ENCODE results near the gene SLBP.

Gene SLBP

DNA sequence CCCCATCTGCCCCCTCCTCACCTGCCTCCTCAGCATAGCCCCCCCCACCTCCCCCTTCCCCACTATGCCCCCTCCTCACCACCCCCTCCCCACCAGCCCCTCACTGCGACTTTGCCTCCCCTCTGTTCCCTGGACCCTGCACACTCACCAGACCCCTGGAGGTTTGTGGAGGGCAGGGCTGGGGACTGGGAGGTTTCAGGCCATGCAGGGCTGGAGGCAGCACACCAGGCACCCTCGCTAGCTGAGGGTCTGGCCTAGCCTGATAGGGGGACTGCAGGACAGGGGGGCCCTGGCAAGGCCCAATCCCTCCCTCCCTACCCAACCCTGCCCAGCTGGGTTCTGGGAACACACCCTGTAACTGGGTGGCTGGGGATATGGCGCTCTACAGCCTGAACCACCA lies 37.3 kb upstream of the SLBP start:
- peaks cover 10 to 17% of the 10 kb centered on the region in 2 donors for H3K4me1 ChIP-seq (ENCODE audit: control insufficient read depth in 1 of 2, insufficient read depth in 2 of 2, low read length in 2 of 2)
- no peak overlapping the region for H3K4me3 ChIP-seq (ENCODE audit: low read depth in 1 of 2, low read length in 2 of 2)
- no peaks in the 10 kb centered on the region for H3K9me3 ChIP-seq (ENCODE audit: control insufficient read depth in 1 of 2, low read length in 2 of 2)
- peaks cover under 1 to 4% of the 10 kb centered on the region in 2 donors for H3K36me3 ChIP-seq (ENCODE audit: control insufficient read depth in 1 of 2, insufficient read depth in 2 of 2, low read length in 2 of 2)
- no peak overlapping the region for H3K27ac ChIP-seq (ENCODE audit: low read depth, low read length)
- no peak overlapping the region for H3K9ac ChIP-seq (ENCODE audit: low read depth in 1 of 2, low read length in 2 of 2)
- H3K27me3 ChIP-seq (ENCODE audit: control insufficient read depth in 1 of 2, insufficient read depth in 2 of 2, low read length in 2 of 2): no peaks in the 10 kb centered on the region

DNA sequence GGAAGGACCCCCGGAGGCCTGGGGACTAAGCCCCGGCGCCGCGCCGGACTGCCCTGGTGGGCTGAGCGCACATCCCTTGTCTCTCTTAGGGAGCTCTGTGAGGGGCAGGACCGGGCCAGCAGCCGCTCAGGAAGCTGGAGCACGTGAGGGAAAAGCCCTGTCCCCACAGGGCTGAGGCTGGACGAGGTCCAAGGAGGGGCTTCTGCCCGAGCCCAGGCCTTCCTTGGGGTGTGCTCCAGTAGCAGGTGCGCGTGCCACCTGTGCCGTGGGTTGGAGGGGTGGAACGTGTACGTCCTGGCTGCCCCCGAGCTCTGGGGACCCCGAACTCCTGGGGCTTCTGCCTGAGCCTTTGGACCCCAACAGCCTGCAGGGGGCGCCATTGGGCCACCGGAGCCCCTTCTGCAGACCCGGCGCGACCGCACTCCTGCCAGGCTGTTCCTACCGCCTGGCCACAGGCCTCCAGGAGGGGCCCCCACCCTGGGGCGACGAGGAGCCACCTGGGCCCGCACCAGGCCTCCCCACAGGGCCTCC lies 36.4 kb upstream of the SLBP start:
- Histone ChIP-seq H3K9ac (ENCODE audit: low read depth in 1 of 2, low read length in 2 of 2) (no peak overlapping the region), H3K4me3 (ENCODE audit: low read depth in 1 of 2, low read length in 2 of 2) (no peak overlapping the region), H3K27ac (ENCODE audit: low read depth, low read length) (no peak overlapping the region), H3K27me3 (ENCODE audit: control insufficient read depth in 1 of 2, insufficient read depth in 2 of 2, low read length in 2 of 2) (no peaks in the 10 kb centered on the region), H3K9me3 (ENCODE audit: control insufficient read depth in 1 of 2, low read length in 2 of 2) (no peaks in the 10 kb centered on the region), H3K36me3 (ENCODE audit: control insufficient read depth in 1 of 2, insufficient read depth in 2 of 2, low read length in 2 of 2) (peaks cover 7 to 9% of the 10 kb centered on the region in 2 donors), H3K4me1 (ENCODE audit: control insufficient read depth in 1 of 2, insufficient read depth in 2 of 2, low read length in 2 of 2) (peaks cover 10 to 17% of the 10 kb centered on the region in 2 donors)

DNA sequence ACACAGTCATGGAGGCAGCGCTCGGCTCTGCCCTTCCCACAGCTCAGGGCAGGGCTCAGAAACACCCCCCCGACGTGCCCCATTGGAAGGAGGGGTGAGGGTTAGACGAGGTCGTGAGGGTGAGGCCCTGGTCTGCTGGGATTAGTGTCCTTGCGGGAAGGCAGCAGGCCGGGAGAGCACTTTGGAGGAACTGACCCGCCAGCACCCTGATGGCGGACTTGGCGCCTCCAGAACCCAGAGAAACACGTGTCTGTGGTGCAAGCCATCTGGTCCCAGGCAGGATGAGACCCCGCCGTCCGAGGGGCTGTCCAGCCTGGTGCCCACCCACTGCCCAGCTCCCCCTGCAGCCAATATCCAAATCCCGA lies 35.5 kb upstream of the SLBP start:
- Histone ChIP-seq H3K4me3 (ENCODE audit: low read depth in 1 of 2, low read length in 2 of 2) (no peak overlapping the region), H3K9me3 (ENCODE audit: control insufficient read depth in 1 of 2, low read length in 2 of 2) (no peaks in the 10 kb centered on the region), H3K27me3 (ENCODE audit: control insufficient read depth in 1 of 2, insufficient read depth in 2 of 2, low read length in 2 of 2) (no peaks in the 10 kb centered on the region), H3K27ac (ENCODE audit: low read depth, low read length) (no peak overlapping the region), H3K9ac (ENCODE audit: low read depth in 1 of 2, low read length in 2 of 2) (no peak overlapping the region), H3K4me1 (ENCODE audit: control insufficient read depth in 1 of 2, insufficient read depth in 2 of 2, low read length in 2 of 2) (peaks cover 10 to 13% of the 10 kb centered on the region in 2 donors), H3K36me3 (ENCODE audit: control insufficient read depth in 1 of 2, insufficient read depth in 2 of 2, low read length in 2 of 2) (peaks cover 9 to 10% of the 10 kb centered on the region in 2 donors)

DNA sequence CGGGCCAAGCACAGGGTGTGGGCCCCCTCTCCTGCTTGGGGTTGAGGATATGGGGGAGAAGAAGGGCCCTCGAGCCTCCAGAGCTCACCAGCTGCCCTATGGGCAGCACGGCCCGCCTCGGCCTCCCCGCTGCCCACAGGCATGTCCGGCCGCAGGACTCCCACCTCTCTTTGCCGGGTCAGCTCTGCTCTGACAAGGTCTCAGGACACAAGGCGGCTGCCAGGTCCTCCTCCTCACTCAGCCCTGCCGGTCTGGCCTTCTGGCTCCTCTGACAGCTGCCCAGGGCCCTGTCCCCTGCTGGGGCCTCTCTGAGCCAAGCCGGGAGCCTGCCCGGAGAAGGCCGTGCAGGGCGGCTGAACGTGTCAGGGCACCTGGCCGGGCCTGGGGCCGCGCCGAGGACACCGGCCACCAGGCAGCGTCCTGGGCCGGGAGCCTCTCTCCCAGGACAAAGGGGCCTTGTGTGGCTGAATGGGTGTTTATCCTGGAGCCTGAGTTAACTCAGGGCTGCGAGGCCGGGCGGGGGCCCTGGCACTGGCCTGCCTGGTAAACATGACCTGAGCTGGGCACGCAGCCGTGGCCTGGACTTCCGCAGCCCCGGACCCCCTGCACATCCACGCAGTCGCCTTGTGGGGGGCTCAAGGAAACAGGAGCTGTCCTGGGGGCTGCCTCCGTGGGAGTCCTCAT lies 34.9 kb upstream of the SLBP start:
- Histone ChIP-seq H3K9me3 (ENCODE audit: control insufficient read depth in 1 of 2, low read length in 2 of 2) (no peaks in the 10 kb centered on the region), H3K9ac (ENCODE audit: low read depth in 1 of 2, low read length in 2 of 2) (no peak overlapping the region), H3K4me3 (ENCODE audit: low read depth in 1 of 2, low read length in 2 of 2) (no peak overlapping the region), H3K4me1 (ENCODE audit: control insufficient read depth in 1 of 2, insufficient read depth in 2 of 2, low read length in 2 of 2) (peaks cover 6 to 8% of the 10 kb centered on the region in 2 donors), H3K27ac (ENCODE audit: low read depth, low read length) (no peak overlapping the region), H3K27me3 (ENCODE audit: control insufficient read depth in 1 of 2, insufficient read depth in 2 of 2, low read length in 2 of 2) (no peaks in the 10 kb centered on the region), H3K36me3 (ENCODE audit: control insufficient read depth in 1 of 2, insufficient read depth in 2 of 2, low read length in 2 of 2) (peaks cover 9 to 12% of the 10 kb centered on the region in 2 donors)

DNA sequence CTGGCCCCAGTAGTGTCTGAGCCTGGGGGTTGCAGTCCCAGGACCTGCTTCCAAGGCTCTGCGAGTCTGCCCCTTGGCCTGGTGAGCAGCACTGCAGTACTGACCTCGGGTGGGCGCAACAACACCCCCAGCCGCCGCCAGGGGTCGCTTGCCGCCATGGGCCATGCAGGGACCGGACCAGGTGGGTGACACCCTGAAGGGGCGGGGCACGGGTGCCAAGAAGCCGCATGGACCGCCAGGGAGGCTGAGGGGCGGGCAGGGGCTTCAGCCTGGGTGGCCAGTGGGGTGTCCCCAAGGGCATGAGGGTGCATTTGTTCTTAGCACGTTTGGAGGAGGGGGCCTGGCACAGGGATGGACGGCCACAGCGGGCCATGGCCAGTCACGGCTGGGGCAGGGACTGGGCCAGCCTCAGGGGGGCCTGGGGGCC lies 34.2 kb upstream of the SLBP start:
- Histone ChIP-seq H3K4me1 (ENCODE audit: control insufficient read depth in 1 of 2, insufficient read depth in 2 of 2, low read length in 2 of 2) (peaks cover 3% of the 10 kb centered on the region in 2 donors), H3K9me3 (ENCODE audit: control insufficient read depth in 1 of 2, low read length in 2 of 2) (no peaks in the 10 kb centered on the region), H3K4me3 (ENCODE audit: low read depth in 1 of 2, low read length in 2 of 2) (no peak overlapping the region), H3K27ac (ENCODE audit: low read depth, low read length) (no peak overlapping the region), H3K9ac (ENCODE audit: low read depth in 1 of 2, low read length in 2 of 2) (no peak overlapping the region), H3K36me3 (ENCODE audit: control insufficient read depth in 1 of 2, insufficient read depth in 2 of 2, low read length in 2 of 2) (peaks cover 14 to 20% of the 10 kb centered on the region in 2 donors), H3K27me3 (ENCODE audit: control insufficient read depth in 1 of 2, insufficient read depth in 2 of 2, low read length in 2 of 2) (no peaks in the 10 kb centered on the region)

DNA sequence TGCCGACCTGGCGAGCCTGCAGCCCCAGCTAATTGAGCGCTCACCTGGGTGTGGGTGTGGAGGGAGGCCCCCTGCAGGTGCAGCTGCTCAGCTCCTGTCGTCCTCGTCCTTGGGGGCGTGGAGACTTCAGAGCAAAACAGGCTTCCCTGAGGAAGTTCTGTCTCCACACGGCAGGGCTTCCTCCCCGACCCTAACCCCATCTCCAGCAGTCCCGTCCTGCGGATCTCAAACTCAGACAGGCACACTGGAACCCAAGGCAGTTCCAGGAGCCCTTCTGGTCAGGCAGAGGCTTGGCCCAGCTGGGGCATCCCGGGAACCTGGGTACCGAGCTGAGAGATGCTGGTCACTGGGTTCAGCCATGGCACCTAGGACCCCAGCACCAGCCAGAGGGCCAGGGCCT lies 33.6 kb upstream of the SLBP start:
- no peak overlapping the region for H3K4me3 ChIP-seq (ENCODE audit: low read depth in 1 of 2, low read length in 2 of 2)

DNA sequence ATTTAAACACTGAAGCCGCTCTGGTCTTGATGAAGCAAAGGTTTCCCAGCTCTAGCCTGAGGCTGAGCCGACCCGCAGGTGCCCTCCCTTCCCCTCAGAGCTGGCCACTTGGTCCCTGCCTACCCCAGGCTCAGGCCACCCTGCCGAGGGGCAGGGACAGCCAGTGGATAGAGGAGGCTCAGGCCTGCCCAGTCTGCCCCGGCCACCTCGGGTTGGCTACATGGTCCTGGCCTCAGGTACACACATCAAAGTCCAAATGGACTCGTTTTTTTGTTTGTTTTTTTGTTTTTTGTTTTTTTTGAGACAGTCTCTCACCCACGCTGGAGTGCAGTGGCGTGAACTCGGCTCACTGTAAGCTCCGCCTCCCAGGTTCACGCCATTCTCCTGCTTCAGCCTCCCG lies 33.0 kb upstream of the SLBP start:
- no peak overlapping the region for H3K27ac ChIP-seq (ENCODE audit: low read depth, low read length)
- no peaks in the 10 kb centered on the region for H3K9me3 ChIP-seq (ENCODE audit: control insufficient read depth in 1 of 2, low read length in 2 of 2)
- no peaks in the 10 kb centered on the region for H3K27me3 ChIP-seq (ENCODE audit: control insufficient read depth in 1 of 2, insufficient read depth in 2 of 2, low read length in 2 of 2)
- peaks cover 3% of the 10 kb centered on the region in 2 donors for H3K4me1 ChIP-seq (ENCODE audit: control insufficient read depth in 1 of 2, insufficient read depth in 2 of 2, low read length in 2 of 2)
- peaks cover 20 to 31% of the 10 kb centered on the region in 2 donors for H3K36me3 ChIP-seq (ENCODE audit: control insufficient read depth in 1 of 2, insufficient read depth in 2 of 2, low read length in 2 of 2)
- no peak overlapping the region for H3K4me3 ChIP-seq (ENCODE audit: low read depth in 1 of 2, low read length in 2 of 2)
- no peak overlapping the region for H3K9ac ChIP-seq (ENCODE audit: low read depth in 1 of 2, low read length in 2 of 2)

More for the DNA sequence above, 33.6 kb upstream of the SLBP start:
- no peaks in the 10 kb centered on the region for H3K27me3 ChIP-seq (ENCODE audit: control insufficient read depth in 1 of 2, insufficient read depth in 2 of 2, low read length in 2 of 2)
- no peaks in the 10 kb centered on the region for H3K9me3 ChIP-seq (ENCODE audit: control insufficient read depth in 1 of 2, low read length in 2 of 2)
- H3K9ac ChIP-seq (ENCODE audit: low read depth in 1 of 2, low read length in 2 of 2): no peak overlapping the region
- peaks cover 3% of the 10 kb centered on the region in 2 donors for H3K4me1 ChIP-seq (ENCODE audit: control insufficient read depth in 1 of 2, insufficient read depth in 2 of 2, low read length in 2 of 2)
- H3K27ac ChIP-seq (ENCODE audit: low read depth, low read length): no peak overlapping the region
- peaks cover 20 to 26% of the 10 kb centered on the region in 2 donors for H3K36me3 ChIP-seq (ENCODE audit: control insufficient read depth in 1 of 2, insufficient read depth in 2 of 2, low read length in 2 of 2)

DNA sequence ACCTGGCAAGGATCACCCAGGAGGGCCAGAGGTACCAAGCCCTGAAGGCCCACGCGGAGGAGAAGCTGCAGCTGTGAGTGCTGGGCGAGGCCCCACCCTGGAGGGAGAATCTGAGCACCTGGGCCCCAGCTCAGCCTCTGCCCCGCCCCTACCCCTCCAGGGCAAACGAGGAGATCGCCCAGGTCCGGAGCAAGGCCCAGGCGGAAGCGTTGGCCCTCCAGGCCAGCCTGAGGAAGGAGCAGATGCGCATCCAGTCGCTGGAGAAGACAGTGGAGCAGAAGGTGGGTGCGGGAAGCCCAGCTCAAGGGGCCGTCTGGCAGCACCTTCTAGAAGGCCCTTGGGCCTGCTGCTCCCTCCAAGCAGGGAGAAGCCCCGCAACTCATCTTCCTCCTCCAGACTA lies 32.4 kb upstream of the SLBP start:
- Histone ChIP-seq H3K36me3 (ENCODE audit: control insufficient read depth in 1 of 2, insufficient read depth in 2 of 2, low read length in 2 of 2) (peaks cover 21 to 35% of the 10 kb centered on the region in 2 donors), H3K4me1 (ENCODE audit: control insufficient read depth in 1 of 2, insufficient read depth in 2 of 2, low read length in 2 of 2) (peaks cover 3% of the 10 kb centered on the region in 2 donors), H3K4me3 (ENCODE audit: low read depth in 1 of 2, low read length in 2 of 2) (no peak overlapping the region), H3K27ac (ENCODE audit: low read depth, low read length) (no peak overlapping the region), H3K9me3 (ENCODE audit: control insufficient read depth in 1 of 2, low read length in 2 of 2) (no peaks in the 10 kb centered on the region), H3K9ac (ENCODE audit: low read depth in 1 of 2, low read length in 2 of 2) (no peak overlapping the region), H3K27me3 (ENCODE audit: control insufficient read depth in 1 of 2, insufficient read depth in 2 of 2, low read length in 2 of 2) (no peaks in the 10 kb centered on the region)

DNA sequence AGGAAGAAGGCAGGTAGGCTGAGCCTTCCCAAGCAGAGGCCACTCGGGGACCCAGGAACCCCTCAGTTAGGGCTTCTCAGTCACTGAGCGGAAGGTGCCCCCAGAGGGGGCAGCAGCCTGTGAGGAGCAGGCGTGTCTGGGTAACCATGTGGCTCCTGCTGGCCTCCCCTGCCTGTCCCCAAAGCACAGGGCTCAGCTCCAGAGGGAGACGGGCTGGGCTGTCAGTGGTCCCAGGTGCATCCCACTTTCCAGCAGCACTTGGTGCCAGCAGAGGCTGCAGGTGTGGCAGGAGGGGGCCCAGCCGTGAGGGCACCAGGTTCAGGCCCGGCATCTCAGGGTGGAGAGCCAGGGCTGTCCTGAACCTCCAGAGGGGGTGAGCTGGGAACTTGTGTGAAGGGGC lies 31.9 kb upstream of the SLBP start:
- Histone ChIP-seq H3K27me3 (ENCODE audit: control insufficient read depth in 1 of 2, insufficient read depth in 2 of 2, low read length in 2 of 2) (no peaks in the 10 kb centered on the region), H3K9ac (ENCODE audit: low read depth in 1 of 2, low read length in 2 of 2) (no peak overlapping the region), H3K9me3 (ENCODE audit: control insufficient read depth in 1 of 2, low read length in 2 of 2) (no peaks in the 10 kb centered on the region), H3K4me3 (ENCODE audit: low read depth in 1 of 2, low read length in 2 of 2) (no peak overlapping the region), H3K27ac (ENCODE audit: low read depth, low read length) (no peak overlapping the region), H3K4me1 (ENCODE audit: control insufficient read depth in 1 of 2, insufficient read depth in 2 of 2, low read length in 2 of 2) (peaks cover 3% of the 10 kb centered on the region in 2 donors), H3K36me3 (ENCODE audit: control insufficient read depth in 1 of 2, insufficient read depth in 2 of 2, low read length in 2 of 2) (peaks cover 26 to 39% of the 10 kb centered on the region in 2 donors)

DNA sequence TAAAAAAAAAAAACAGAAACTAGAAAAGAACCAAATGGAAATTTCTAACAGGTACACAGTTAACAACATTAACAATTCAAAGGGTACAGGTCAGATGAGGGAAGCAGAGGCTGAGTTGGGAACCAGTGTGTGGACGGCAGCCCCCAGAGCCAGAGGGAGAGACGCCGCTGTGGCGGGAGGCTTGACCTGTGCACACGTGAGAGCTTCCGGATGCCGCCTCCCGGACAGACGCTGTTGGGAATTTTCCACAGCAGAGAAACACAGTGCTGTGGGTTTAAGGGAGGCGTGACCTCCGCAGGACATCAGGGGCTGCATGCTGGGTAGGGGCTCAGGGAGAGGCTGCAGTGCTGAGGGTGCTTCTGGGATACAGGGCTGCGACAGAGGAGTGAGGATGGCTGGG lies 31.4 kb upstream of the SLBP start:
- peaks cover 27 to 39% of the 10 kb centered on the region in 2 donors for H3K36me3 ChIP-seq (ENCODE audit: control insufficient read depth in 1 of 2, insufficient read depth in 2 of 2, low read length in 2 of 2)

More for the DNA sequence above, 31.4 kb upstream of the SLBP start:
- Histone ChIP-seq H3K9me3 (ENCODE audit: control insufficient read depth in 1 of 2, low read length in 2 of 2) (no peaks in the 10 kb centered on the region), H3K4me1 (ENCODE audit: control insufficient read depth in 1 of 2, insufficient read depth in 2 of 2, low read length in 2 of 2) (peaks cover 2% of the 10 kb centered on the region in 2 donors), H3K9ac (ENCODE audit: low read depth in 1 of 2, low read length in 2 of 2) (no peak overlapping the region), H3K4me3 (ENCODE audit: low read depth in 1 of 2, low read length in 2 of 2) (no peak overlapping the region), H3K27me3 (ENCODE audit: control insufficient read depth in 1 of 2, insufficient read depth in 2 of 2, low read length in 2 of 2) (no peaks in the 10 kb centered on the region), H3K27ac (ENCODE audit: low read depth, low read length) (no peak overlapping the region)

Data from duodenal mucosa (tissue), 2 donors.